Activated T-helper 2 cell treated with anti-CD3 and anti-CD28 coated beads, Interferon-gamma antibody, Interleukin-2, Interleukin-4, amounts not matched to agents 10 μg/mL and 5 μg/mL and 100 μg/mL, durations not matched to agents 14 hours and 24 hours and 36 hours (primary cell): Measurements from ENCODE around the gene PODXL. TPM values are rescaled to one million over a fixed set of nuclear protein-coding genes. Genes with fewer than 3 reads are reported as not detected.

Experiments used
- DNase-seq: peaks from one replicate; pipeline ENCODE4 v3.0.0; 2021; ENCODE audit warnings: low spot score
- H3K27ac Mint-ChIP-seq: one replicate; pipeline ENCODE4 v1.8.0; 2021; ENCODE audit warnings: mixed read lengths
- H3K27me3 Mint-ChIP-seq: one replicate; pipeline ENCODE4 v1.8.0; 2021; ENCODE audit warnings: low read depth, mixed read lengths
- H3K36me3 Mint-ChIP-seq: one replicate; pipeline ENCODE4 v1.8.0; 2021; ENCODE audit warnings: low read depth, mixed read lengths
- H3K4me1 Mint-ChIP-seq: one replicate; pipeline ENCODE4 v1.8.0; 2021; ENCODE audit warnings: low read depth, mixed read lengths
- H3K4me3 Mint-ChIP-seq: one replicate; pipeline ENCODE4 v1.8.0; 2021; ENCODE audit warnings: low read depth, mild to moderate bottlenecking, moderate library complexity, mixed read lengths
- H3K9me3 Mint-ChIP-seq: one replicate; pipeline ENCODE4 v1.8.0; 2021; ENCODE audit warnings: mixed read lengths
- intact Hi-C: fragments of 100-400 bp; cut with micrococcal nuclease; formaldehyde crosslinking; loops from one replicate; pipeline ENCODE4 v1.15.1; 2023
- total RNA-seq: library from RNA; stranded (reverse); gene quantifications from 2 replicates; pipeline ENCODE4 v1.2.3, GENCODE V29; 2022

Gene PODXL
- total RNA-seq, 1 donor from 2014 or later = 0.68 TPM

DNA sequence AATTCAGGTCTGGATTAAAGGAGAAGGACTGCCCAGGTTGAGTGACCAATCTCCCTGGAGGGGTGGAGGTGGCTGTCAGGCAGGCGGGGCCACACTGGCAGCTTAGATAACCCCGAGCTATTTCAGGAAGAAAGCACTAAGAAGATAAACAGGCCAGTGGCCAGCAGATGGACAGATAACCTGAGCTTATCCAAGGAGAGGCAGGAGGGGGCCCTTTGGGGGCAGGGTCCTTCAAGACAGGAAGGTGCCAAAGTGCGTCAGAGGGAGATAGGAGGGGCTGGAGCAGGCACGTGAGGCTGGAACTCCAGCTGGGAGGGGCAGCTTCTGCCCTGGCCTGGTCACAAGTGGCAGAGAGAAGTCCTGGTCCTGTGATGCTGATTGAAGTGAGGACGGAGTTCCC, 29.8 kb upstream of the PODXL start:
- intact Hi-C loops = no loop called here
- Mint-ChIP-seq H3K9me3 (no peaks in the 10 kb centered on the region), H3K27me3 (peaks cover 2% of the 10 kb centered on the region), H3K4me3 (no peak overlapping the region), H3K36me3 (no peaks in the 10 kb centered on the region), H3K4me1 (no peaks in the 10 kb centered on the region), H3K27ac (no peak overlapping the region)
- DNase-seq = no peak

DNA sequence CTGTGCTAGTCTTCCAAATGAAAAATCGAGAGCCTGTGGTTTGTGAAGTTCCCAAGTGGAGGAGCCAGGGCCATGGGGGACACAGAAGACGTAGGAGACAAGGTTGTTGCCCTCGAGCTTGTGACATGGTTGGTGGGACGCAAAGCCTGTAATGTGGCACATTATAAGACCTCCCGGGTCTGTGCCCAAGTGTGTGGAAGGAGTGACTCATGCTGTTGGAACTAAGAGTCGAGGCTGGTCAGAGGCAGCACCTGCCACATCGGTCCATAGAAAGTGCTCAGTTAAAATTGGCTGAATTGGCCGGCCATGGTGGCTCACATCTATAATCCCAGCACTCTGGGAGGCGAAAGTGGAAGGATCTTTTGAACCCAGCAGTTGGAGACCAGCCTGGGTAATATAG, 27.0 kb upstream of the PODXL start:
- peaks cover 2% of the 10 kb centered on the region for H3K27me3 Mint-ChIP-seq

DNA sequence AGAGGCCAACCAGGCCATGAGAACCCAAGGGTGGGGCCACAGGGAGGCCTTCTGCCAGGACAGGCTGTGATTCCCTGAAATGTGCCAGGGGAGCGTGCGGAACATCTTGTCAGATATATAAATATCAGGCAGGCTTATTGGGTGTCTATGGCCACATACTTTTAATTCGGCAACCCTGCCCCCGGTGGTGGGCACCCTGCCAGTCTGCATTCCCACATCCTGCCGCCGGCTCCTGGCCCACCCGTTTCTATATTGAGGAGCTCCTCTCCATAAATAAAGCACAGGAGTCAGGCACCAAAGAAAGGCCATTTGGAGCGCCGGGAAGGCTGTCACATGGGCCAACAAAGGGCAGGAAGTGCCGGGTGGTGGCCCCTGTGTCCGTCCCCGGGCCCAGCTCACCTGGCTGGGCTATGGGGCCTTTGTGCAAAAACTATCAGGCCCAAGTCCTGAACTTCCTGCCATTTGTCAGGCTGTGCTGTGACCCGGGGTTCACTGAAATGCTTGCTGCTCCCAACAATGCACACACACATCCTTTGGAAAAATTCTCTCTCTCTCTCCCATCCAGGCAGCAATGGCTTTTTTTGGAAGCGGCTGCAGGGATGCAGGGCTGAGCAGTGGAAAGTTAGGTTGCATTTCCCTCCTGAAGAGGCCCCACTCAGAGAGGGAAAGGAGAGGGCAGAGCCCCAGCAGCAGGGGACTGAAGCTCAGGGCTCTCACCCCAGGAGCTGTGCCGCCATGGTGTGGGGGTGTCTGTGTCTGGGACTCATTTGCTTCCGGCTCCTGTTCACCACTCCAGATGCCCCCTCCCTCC, 25.0 kb upstream of the PODXL start:
- H3K27me3 Mint-ChIP-seq = peaks cover 2% of the 10 kb centered on the region
- intact Hi-C loops = no loop called here
- H3K4me1 Mint-ChIP-seq = no peaks in the 10 kb centered on the region
- H3K4me3 Mint-ChIP-seq = no peak overlapping the region
- H3K27ac Mint-ChIP-seq = no peak overlapping the region
- DNase-seq = no peak
- H3K36me3 Mint-ChIP-seq = no peaks in the 10 kb centered on the region
- no peaks in the 10 kb centered on the region for H3K9me3 Mint-ChIP-seq

More for the DNA sequence above, 27.0 kb upstream of the PODXL start:
- H3K9me3 Mint-ChIP-seq = no peaks in the 10 kb centered on the region
- intact Hi-C loops = no loop called here
- no peaks in the 10 kb centered on the region for H3K36me3 Mint-ChIP-seq
- no peak overlapping the region for H3K27ac Mint-ChIP-seq
- no peaks in the 10 kb centered on the region for H3K4me1 Mint-ChIP-seq
- H3K4me3 Mint-ChIP-seq = no peak overlapping the region
- no peak for DNase-seq

DNA sequence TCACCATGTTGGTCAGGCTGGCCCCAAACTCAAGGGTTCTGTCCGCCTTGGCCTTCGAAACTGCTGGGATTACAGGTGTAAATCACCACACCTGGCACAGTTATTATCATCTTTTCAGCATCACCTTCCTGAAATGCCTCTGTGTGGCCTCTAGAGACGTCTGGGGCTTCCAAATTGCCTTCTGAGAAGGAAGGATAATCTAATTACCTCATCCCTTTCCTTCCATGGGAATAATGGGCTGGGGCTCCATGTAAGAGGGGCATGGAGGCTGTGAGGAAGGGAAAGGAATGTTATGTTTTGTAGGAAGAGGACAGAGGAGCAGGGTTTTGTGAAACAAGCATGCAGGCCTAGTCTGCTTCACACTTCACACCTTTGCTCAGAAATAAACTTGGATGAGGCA, 22.2 kb upstream of the PODXL start:
- no peak for DNase-seq
- no peaks in the 10 kb centered on the region for H3K4me1 Mint-ChIP-seq
- no peak overlapping the region for H3K27ac Mint-ChIP-seq
- H3K36me3 Mint-ChIP-seq = no peaks in the 10 kb centered on the region
- H3K27me3 Mint-ChIP-seq = no peaks in the 10 kb centered on the region
- intact Hi-C loops = no loop called here
- no peaks in the 10 kb centered on the region for H3K9me3 Mint-ChIP-seq
- no peak overlapping the region for H3K4me3 Mint-ChIP-seq

DNA sequence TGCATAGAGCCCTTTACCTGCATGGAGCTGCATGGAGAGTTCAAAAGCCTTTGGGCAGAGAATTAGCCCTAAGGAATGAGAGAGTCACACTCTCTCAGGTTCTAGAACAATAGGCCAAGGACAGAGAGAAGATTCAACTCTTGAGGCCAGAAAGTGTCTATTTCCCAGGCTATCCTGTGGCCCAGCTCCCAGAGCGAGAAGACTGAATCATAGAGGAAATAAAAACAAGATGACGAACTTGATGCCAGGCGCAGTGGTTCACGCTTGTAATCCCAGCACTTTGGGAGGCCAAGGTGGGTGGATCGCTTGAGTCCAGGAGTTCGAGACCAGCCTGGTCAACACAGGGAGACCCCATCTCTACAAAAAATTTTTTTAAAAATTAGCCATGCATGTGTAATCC, 18.3 kb upstream of the PODXL start:
- Mint-ChIP-seq H3K27me3 (no peaks in the 10 kb centered on the region), H3K36me3 (no peaks in the 10 kb centered on the region), H3K9me3 (no peaks in the 10 kb centered on the region), H3K27ac (no peak overlapping the region), H3K4me3 (no peak overlapping the region), H3K4me1 (no peaks in the 10 kb centered on the region)
- intact Hi-C loops = no loop called here
- no peak for DNase-seq

DNA sequence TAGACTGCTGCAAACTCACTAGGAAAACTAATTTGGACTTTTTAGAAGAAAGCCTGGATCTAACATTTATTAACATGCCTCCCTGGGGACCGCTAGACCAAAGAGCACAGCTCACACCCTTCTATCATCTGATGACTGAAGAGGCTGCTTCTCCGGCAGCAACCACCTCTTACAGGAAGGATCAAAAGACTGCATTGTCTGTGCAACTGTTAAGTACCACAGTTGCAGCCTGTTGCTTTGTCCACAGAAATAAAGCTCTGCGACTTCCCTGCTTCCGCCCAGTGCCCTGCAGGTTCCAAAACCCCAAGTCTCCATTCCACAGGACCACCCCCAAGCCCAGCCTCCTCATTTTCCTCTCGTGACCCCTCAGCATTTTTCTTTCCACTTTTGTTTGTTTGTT, 14.0 kb upstream of the PODXL start:
- no peaks in the 10 kb centered on the region for H3K9me3 Mint-ChIP-seq
- H3K4me3 Mint-ChIP-seq = no peak overlapping the region
- no peaks in the 10 kb centered on the region for H3K36me3 Mint-ChIP-seq
- intact Hi-C loops = no loop called here
- DNase-seq = no peak
- no peaks in the 10 kb centered on the region for H3K27me3 Mint-ChIP-seq
- H3K4me1 Mint-ChIP-seq = no peaks in the 10 kb centered on the region
- no peak overlapping the region for H3K27ac Mint-ChIP-seq

DNA sequence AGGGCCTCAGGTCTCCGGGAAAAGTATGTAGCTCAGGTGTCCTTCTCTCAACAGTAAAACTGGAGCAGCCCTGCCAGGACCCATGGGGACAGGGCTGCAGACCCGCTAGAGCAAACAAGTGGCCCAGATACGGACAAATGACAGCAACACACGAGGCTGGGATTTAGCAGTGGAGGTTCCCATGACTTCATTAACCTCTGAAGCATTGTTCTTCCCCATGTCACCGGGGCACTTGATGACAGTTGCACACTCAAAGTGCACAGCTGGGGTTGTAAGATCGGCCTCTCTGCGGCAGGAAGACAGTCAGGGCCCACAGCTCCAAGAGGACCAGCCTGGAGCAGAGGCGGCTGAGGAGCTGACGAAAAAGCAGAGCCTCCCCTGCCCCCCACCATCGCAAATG, 12.5 kb upstream of the PODXL start:
- H3K9me3 Mint-ChIP-seq = no peaks in the 10 kb centered on the region
- intact Hi-C loops = no loop called here

DNA sequence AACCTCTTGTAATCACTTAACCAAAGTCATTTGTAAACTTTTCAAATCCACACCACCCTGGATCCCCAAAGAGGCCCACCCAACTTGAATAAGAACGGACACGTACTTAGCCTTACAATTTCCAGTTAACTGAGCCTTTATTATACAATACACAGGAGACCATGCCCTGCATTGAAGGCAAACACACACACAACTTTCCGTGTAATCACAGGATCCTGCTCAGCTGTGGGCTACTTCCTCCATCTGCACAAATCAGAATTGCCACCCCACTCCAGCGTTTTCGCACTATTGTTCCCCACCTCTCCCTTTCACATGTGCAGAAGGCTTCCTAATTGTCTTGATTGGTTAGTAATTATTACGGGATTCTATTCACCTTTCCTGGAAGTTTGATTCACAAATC, 12.1 kb upstream of the PODXL start:
- Mint-ChIP-seq H3K27me3 (no peaks in the 10 kb centered on the region), H3K27ac (no peak overlapping the region), H3K4me1 (no peaks in the 10 kb centered on the region), H3K4me3 (no peak overlapping the region), H3K36me3 (no peaks in the 10 kb centered on the region), H3K9me3 (no peaks in the 10 kb centered on the region)
- intact Hi-C loops = no loop called here
- no peak for DNase-seq

More for the DNA sequence above, 12.5 kb upstream of the PODXL start:
- Mint-ChIP-seq H3K36me3 (no peaks in the 10 kb centered on the region), H3K27ac (no peak overlapping the region), H3K4me1 (no peaks in the 10 kb centered on the region), H3K27me3 (no peaks in the 10 kb centered on the region), H3K4me3 (no peak overlapping the region)
- DNase-seq = no peak

DNA sequence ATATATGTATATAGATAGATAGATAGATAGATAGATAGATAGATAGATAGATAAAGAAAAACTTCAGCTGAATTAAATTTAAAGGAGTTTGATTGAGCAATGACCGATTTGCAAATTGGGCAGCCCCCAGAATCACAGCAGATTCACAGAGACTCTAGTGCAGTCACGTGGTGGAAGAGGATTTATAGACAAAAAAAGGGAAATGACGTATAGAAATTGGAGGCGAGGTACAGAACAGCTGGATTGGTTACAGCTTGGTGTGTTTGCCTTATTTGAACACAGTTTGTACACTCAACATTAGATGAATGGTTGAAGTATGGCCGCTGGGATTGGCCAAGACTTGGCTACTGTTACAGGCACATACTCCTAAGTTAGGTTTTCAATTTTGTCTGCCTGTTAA, 8.2 kb upstream of the PODXL start:
- no peak for DNase-seq
- H3K4me3 Mint-ChIP-seq = no peak overlapping the region
- no peaks in the 10 kb centered on the region for H3K36me3 Mint-ChIP-seq
- H3K9me3 Mint-ChIP-seq = no peaks in the 10 kb centered on the region
- no peak overlapping the region for H3K27ac Mint-ChIP-seq
- no peaks in the 10 kb centered on the region for H3K4me1 Mint-ChIP-seq
- intact Hi-C loops = no loop called here
- H3K27me3 Mint-ChIP-seq = peaks cover 12% of the 10 kb centered on the region

DNA sequence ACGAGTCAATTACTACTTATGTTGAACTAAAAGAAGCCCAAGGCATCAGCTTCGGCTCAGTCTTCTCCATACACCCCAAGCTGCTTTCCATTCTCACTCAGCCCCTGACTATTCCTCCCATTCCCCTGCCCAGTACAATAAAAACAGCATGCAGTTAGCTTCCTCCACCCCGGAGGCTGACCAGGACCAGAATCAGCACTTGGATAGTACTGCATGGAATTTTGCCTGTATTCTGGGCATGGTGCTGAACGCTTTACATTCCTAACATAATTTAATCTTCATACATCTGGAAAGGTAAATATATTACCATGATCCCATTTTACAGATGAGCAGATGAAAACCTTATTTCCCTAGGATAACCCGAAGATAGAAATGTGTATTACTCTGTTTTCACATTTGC, 7.5 kb upstream of the PODXL start:
- no peak for DNase-seq
- Mint-ChIP-seq H3K4me1 (no peaks in the 10 kb centered on the region), H3K27ac (no peak overlapping the region), H3K4me3 (no peak overlapping the region), H3K27me3 (peaks cover 13% of the 10 kb centered on the region), H3K9me3 (no peaks in the 10 kb centered on the region), H3K36me3 (no peaks in the 10 kb centered on the region)
- intact Hi-C loops = no loop called here

DNA sequence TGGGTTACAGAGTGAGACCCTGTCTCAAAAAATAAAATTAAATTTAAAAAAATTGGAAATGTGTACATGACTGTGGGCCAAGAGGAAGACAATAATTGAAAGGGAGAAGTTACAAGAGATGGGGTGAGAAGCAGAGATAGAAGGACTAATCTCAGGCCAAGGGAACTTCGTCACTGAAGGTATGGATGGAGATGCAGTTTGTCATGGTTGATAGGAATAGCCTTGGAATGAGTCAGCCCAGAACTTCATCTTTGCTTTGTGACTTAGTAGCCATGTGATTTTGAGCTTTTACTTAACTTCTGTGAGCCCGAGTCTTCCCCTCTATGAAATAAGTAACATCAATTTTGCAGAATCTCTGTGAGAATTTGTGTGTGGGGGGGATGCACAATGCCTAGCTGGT, 6.5 kb upstream of the PODXL start:
- intact Hi-C loops = no loop called here
- H3K4me1 Mint-ChIP-seq = no peaks in the 10 kb centered on the region
- no peaks in the 10 kb centered on the region for H3K9me3 Mint-ChIP-seq
- H3K27me3 Mint-ChIP-seq = peaks cover 22% of the 10 kb centered on the region
- H3K36me3 Mint-ChIP-seq = no peaks in the 10 kb centered on the region
- no peak for DNase-seq
- H3K27ac Mint-ChIP-seq = no peak overlapping the region
- H3K4me3 Mint-ChIP-seq = no peak overlapping the region

DNA sequence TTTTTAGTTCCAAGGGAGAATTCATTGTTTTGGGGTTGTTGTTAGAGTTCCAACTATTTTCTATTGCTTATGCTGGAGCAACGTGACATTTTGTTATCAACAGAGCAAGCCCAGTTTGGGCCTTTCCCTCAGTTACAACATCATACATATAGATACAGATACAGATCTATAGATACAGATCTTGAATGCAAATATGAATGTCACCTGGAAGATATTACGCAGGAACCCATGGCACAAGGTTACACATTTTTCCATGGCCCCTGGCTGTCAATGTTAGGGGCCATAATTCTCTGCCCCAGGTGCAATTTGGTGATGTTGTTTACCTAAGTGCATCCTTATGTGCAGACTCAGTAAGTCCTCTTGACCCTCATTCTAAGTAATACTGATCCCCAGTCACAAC, 3.6 kb upstream of the PODXL start:
- no peak overlapping the region for H3K4me3 Mint-ChIP-seq

DNA sequence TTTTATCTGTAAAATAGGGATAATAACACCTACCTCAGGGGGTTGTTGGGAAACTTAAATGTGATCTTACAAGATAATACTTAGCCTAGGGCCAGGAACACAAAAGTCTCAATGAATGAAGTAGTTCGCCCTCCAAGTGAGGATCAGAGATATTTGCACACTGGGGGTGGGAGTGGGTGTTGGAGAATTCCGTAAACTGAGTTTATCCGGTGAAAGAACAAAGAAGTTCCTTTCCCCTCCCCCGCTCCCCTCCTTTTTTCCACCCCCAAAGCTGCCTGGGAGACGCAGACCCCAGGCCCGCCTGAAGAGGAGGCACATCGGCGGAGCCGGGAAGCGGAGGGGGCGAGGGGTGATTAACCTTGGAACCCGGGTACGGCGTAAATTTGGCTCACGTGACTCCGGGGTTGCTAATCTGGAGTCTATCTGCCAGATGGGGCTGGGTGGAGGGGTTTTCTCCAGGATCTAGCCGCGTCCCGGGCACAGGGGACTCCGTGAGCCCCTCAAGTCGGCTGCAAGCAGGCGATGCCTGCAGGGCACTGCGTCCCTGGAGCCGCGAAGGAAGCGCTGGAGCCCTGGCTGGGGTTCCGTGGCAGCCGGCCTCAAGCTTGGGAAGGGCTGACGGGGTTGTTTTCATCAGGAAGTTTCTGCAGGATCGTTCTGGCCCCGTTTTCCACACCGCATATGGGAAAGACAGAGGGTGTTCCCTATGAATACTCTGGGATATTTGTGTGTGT, 1.4 kb upstream of the PODXL start:
- DNase-seq = no peak
- Mint-ChIP-seq H3K4me3 (no peak overlapping the region), H3K9me3 (no peaks in the 10 kb centered on the region), H3K4me1 (peaks cover 6% of the 10 kb centered on the region), H3K36me3 (no peaks in the 10 kb centered on the region), H3K27me3 (peaks cover 62% of the 10 kb centered on the region), H3K27ac (no peak overlapping the region)
- intact Hi-C loops = no loop called here

More for the DNA sequence above, 3.6 kb upstream of the PODXL start:
- intact Hi-C loops = no loop called here
- no peaks in the 10 kb centered on the region for H3K9me3 Mint-ChIP-seq
- no peak for DNase-seq
- H3K4me1 Mint-ChIP-seq = peaks cover 6% of the 10 kb centered on the region
- no peak overlapping the region for H3K27ac Mint-ChIP-seq
- H3K27me3 Mint-ChIP-seq = peaks cover 39% of the 10 kb centered on the region
- no peaks in the 10 kb centered on the region for H3K36me3 Mint-ChIP-seq
